Kidney (tissue), 14 donors: ENCODE measurements around the gene EPS8L1. TPM values are rescaled to one million over a fixed set of nuclear protein-coding genes. Genes with fewer than 3 reads are reported as not detected.
"Not testable (repeated sequence)": the region's sequence is repeated elsewhere in the genome, so short reads cannot be mapped to it uniquely, and the experiment has no call there.

Source experiments
- DNase-seq, 5 donors: peaks; one replicate each; pipeline ENCODE4 v3.0.0-alpha.2; 2013 to 2020
- FAIRE-seq: peaks from 2 replicates; lab custom pipeline; 2012; peaks lifted over from hg19 to GRCh38; lab: Jason Lieb, UNC
- H3K27ac ChIP-seq, 2 donors: one replicate each; pipeline ENCODE4 v1.7.0; 2013; ENCODE audit warnings: low read depth in 2 of 2, low read length in 2 of 2, inconsistent platforms in 1 of 2
- H3K27me3 ChIP-seq: one replicate; pipeline ENCODE4 v1.7.1; 2013; ENCODE audit warnings: low read length, inconsistent platforms; ENCODE audit not compliant: control insufficient read depth, insufficient read depth
- H3K36me3 ChIP-seq, 3 donors: one replicate each; pipeline versions ENCODE4 v1.7.0 to v1.7.1; 2013; ENCODE audit warnings: low read length in 3 of 3, control low read depth in 1 of 3, inconsistent platforms in 1 of 3; ENCODE audit not compliant: insufficient read depth in 3 of 3, control insufficient read depth in 2 of 3
- H3K4me1 ChIP-seq, 3 donors: one replicate each; pipeline versions ENCODE4 v1.7.0 to v1.7.1; 2013; ENCODE audit warnings: low read length in 3 of 3, inconsistent platforms in 1 of 3, low read depth in 1 of 3; ENCODE audit not compliant: control insufficient read depth in 2 of 3, insufficient read depth in 2 of 3
- H3K4me3 ChIP-seq, 3 donors: one replicate each; pipeline versions ENCODE4 v1.7.0 to v1.8.1; 2013; ENCODE audit warnings: low read length in 3 of 3, control low read depth in 1 of 3, inconsistent platforms in 1 of 3
- H3K9ac ChIP-seq, 3 donors: one replicate each; pipeline versions ENCODE4 v1.7.0 to v1.7.1; 2013; ENCODE audit warnings: low read length in 3 of 3, control low read depth in 1 of 3, inconsistent platforms in 1 of 3
- H3K9me3 ChIP-seq, 3 donors: one replicate each; pipeline versions ENCODE4 v1.7.0 to v1.7.1; 2013; ENCODE audit warnings: low read length in 3 of 3, control low read depth in 1 of 3, inconsistent platforms in 1 of 3; ENCODE audit not compliant: control insufficient read depth in 2 of 3, insufficient read depth in 1 of 3
- intact Hi-C: fragments of 100-400 bp; cut with DNase I; formaldehyde crosslinking; loops from one replicate; pipeline ENCODE4 v1.11.1; 2022
- polyA plus RNA-seq: library from polyadenylated mRNA; stranded (reverse); fragments of 350-450 nt; fragmentation: Illumina TruSeq; extraction: RNeasy Lipid Tissue Mini Kit (QIAGEN cat#74804); gene quantifications from one replicate; pipeline ENCODE4 v1.2.3, GENCODE V29; 2014; ENCODE audit warnings: low read depth, low replicate concordance; ENCODE audit not compliant: insufficient read depth
- total RNA-seq: library from RNA; stranded (reverse); fragmentation: NEBNext Ultra II Directional; extraction: Animal tissue kit (Norgen Biotek cat#: 25700); gene quantifications from one replicate; pipeline ENCODE4 v1.2.1, GENCODE V29; 2021
- TF ChIP-seq, protein P1 (sequence below): IDR thresholded peaks from 3 replicates; pipeline ENCODE4 v1.5.1; 2012; ENCODE audit warnings: mild to moderate bottlenecking, moderate library complexity, borderline replicate concordance; ENCODE audit not compliant: insufficient read depth; ENCODE audit errors: extremely low read depth
- donor health status: control.
- donor health status: control.
- donor health status: control.
- donor health status: control.
- donor health status: control.
- donor health status: DM: yes; HTN: yes; CAD: no.
- donor health status: Normal renal cell carcinoma (clear cell type).

The EPS8L1 gene
- total and polyA plus RNA-seq, 2 donors from 2014 or later, result 45.4 to 95.0 TPM

GRCh38 chr19:55058781-55059610 lies 16.7 kb upstream of the EPS8L1 start:
- peaks cover 3 to 18% (median 12%) of the 10 kb centered on the region in 3 donors for H3K36me3 ChIP-seq
- H3K27me3 ChIP-seq, result no peaks in the 10 kb centered on the region
- TF ChIP-seq, protein P1, sequence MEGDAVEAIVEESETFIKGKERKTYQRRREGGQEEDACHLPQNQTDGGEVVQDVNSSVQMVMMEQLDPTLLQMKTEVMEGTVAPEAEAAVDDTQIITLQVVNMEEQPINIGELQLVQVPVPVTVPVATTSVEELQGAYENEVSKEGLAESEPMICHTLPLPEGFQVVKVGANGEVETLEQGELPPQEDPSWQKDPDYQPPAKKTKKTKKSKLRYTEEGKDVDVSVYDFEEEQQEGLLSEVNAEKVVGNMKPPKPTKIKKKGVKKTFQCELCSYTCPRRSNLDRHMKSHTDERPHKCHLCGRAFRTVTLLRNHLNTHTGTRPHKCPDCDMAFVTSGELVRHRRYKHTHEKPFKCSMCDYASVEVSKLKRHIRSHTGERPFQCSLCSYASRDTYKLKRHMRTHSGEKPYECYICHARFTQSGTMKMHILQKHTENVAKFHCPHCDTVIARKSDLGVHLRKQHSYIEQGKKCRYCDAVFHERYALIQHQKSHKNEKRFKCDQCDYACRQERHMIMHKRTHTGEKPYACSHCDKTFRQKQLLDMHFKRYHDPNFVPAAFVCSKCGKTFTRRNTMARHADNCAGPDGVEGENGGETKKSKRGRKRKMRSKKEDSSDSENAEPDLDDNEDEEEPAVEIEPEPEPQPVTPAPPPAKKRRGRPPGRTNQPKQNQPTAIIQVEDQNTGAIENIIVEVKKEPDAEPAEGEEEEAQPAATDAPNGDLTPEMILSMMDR, result no peak
- DNase-seq (no peak), FAIRE-seq (no peak)
- peaks cover 0 to 3% (median 0%) of the 10 kb centered on the region in 3 donors for H3K4me1 ChIP-seq
- no peak overlapping the region for H3K27ac ChIP-seq
- H3K4me3 ChIP-seq, result no peak overlapping the region
- H3K9ac ChIP-seq, result no peak overlapping the region
- intact Hi-C loops, result no loop called here
- H3K9me3 ChIP-seq, result no peaks in the 10 kb centered on the region

- H3K27me3 ChIP-seq, FAIRE-seq, H3K9me3 ChIP-seq, DNase-seq, H3K4me1 ChIP-seq, H3K4me3 ChIP-seq, H3K27ac ChIP-seq, intact Hi-C loops, H3K9ac ChIP-seq: not testable (repeated sequence)
- peaks cover 3 to 15% (median 9%) of the 10 kb centered on the region in 3 donors for H3K36me3 ChIP-seq
These were observed 15.4 kb upstream of the EPS8L1 start for GRCh38 chr19:55060287-55060686.

GRCh38 chr19:55062735-55063491 lies 12.8 kb upstream of the EPS8L1 start, which contains the start of gene RDH13:
TSS of gene RDH13 (minus strand) at chr19:55063148. CDS start at chr19:55063032, 116 bp downstream.
- peaks cover 0 to 4% (median 0%) of the 10 kb centered on the region in 3 donors for H3K36me3 ChIP-seq
- H3K27ac ChIP-seq, result peak within 1 kb of the TSS; percentile 53 to 57
- H3K4me3 ChIP-seq, result peak within 1 kb of the TSS; percentile 49 to 77 (median 69)
- TF ChIP-seq, protein P1, result no peak
- FAIRE-seq (no peak), DNase-seq (peak; percentile 95 to 99 (median 96))
- intact Hi-C loops, result no loop called here
- H3K9ac ChIP-seq, result peak within 1 kb of the TSS; percentile 35 to 84 (median 77)
- H3K4me1 ChIP-seq, result peaks cover 0 to 3% (median 0%) of the 10 kb centered on the region in 3 donors
- H3K27me3 ChIP-seq, result peaks cover 3% of the 10 kb centered on the region
- H3K9me3 ChIP-seq, result no peaks in the 10 kb centered on the region

GRCh38 chr19:55063492-55063843 lies 12.2 kb upstream of the EPS8L1 start:
- H3K27ac ChIP-seq, result no peak overlapping the region
- H3K9me3 ChIP-seq, result no peaks in the 10 kb centered on the region
- intact Hi-C loops, result no loop called here
- peaks cover 0 to 4% (median 0%) of the 10 kb centered on the region in 3 donors for H3K36me3 ChIP-seq
- peak overlapping the region in 1 of 3 donors; percentile 35 for H3K9ac ChIP-seq
- peaks cover 0 to 3% (median 0%) of the 10 kb centered on the region in 3 donors for H3K4me1 ChIP-seq
- H3K4me3 ChIP-seq, result peak overlapping the region; percentile 49 to 77 (median 69)
- DNase-seq (peak in 2 of 5 donors; percentile 60 to 83), FAIRE-seq (no peak)
- TF ChIP-seq, protein P1, result no peak
- H3K27me3 ChIP-seq, result peaks cover 3% of the 10 kb centered on the region

GRCh38 chr19:55065516-55065915 lies 10.2 kb upstream of the EPS8L1 start:
- H3K27me3 ChIP-seq, H3K4me1 ChIP-seq, H3K36me3 ChIP-seq, H3K9me3 ChIP-seq, H3K27ac ChIP-seq, DNase-seq, H3K4me3 ChIP-seq, H3K9ac ChIP-seq, FAIRE-seq, intact Hi-C loops: not testable (repeated sequence)
